MM.1S (cell line): ENCODE measurements around the gene NSL1.

Source experiments
- DNase-seq: peaks from one replicate; pipeline ENCODE4 v3.0.0-alpha.2; 2015
- H2AFZ ChIP-seq: fragments of 300-600 bp; sonication (generic); 2 replicates; pipeline ENCODE4 v1.6.0; 2016; ENCODE audit warnings: antibody characterized with exemption, low read length
- H3F3A ChIP-seq: fragments of 300-600 bp; sonication (generic); 2 replicates; pipeline ENCODE4 v1.6.1; 2016; ENCODE audit warnings: mild to moderate bottlenecking, antibody characterized with exemption, low read length, moderate library complexity, mixed read lengths; ENCODE audit not compliant: insufficient read depth
- H3K27ac ChIP-seq: fragments of 300-600 bp; sonication (generic); 2 replicates; pipeline ENCODE4 v1.5.1; 2016; ENCODE audit warnings: mild to moderate bottlenecking, low read length
- H3K27me3 ChIP-seq: fragments of 300-600 bp; sonication (generic); replicated peaks from 2 replicates; pipeline ENCODE4 v1.6.0; 2016; ENCODE audit warnings: low read length; ENCODE audit not compliant: insufficient read depth
- H3K36me3 ChIP-seq: fragments of 300-600 bp; sonication (generic); replicated peaks from 2 replicates; pipeline ENCODE4 v1.6.1; 2016; ENCODE audit warnings: mild to moderate bottlenecking, low read length, mixed read lengths; ENCODE audit not compliant: insufficient read depth
- H3K4me1 ChIP-seq: fragments of 300-600 bp; sonication (generic); 2 replicates; pipeline ENCODE4 v1.6.1; 2016; ENCODE audit warnings: low read length, mixed read lengths
- H3K4me2 ChIP-seq: fragments of 300-600 bp; sonication (generic); 2 replicates; pipeline ENCODE4 v1.6.0; 2016; ENCODE audit warnings: low read depth, low read length
- H3K4me3 ChIP-seq: fragments of 300-600 bp; sonication (generic); 2 replicates; pipeline ENCODE4 v1.5.1; 2016; ENCODE audit warnings: low read length, mixed read lengths
- H3K79me2 ChIP-seq: fragments of 300-600 bp; sonication (generic); 2 replicates; pipeline ENCODE4 v1.6.1; 2016; ENCODE audit warnings: mixed run types, low read length, mixed read lengths
- H3K9ac ChIP-seq: fragments of 300-600 bp; sonication (generic); 2 replicates; pipeline ENCODE4 v1.6.1; 2016; ENCODE audit warnings: low read length, mixed read lengths
- H3K9me2 ChIP-seq: fragments of 300-600 bp; sonication (generic); replicated peaks from 2 replicates; pipeline ENCODE4 v1.6.1; 2016; ENCODE audit warnings: mild to moderate bottlenecking, low read length, mixed read lengths; ENCODE audit not compliant: insufficient read depth
- H3K9me3 ChIP-seq: fragments of 300-600 bp; sonication (generic); replicated peaks from 2 replicates; pipeline ENCODE4 v1.6.1; 2016; ENCODE audit warnings: mild to moderate bottlenecking, low read length, mixed read lengths; ENCODE audit not compliant: insufficient read depth
- H4K20me1 ChIP-seq: fragments of 300-600 bp; sonication (generic); 2 replicates; pipeline ENCODE4 v1.6.1; 2016; ENCODE audit warnings: mild to moderate bottlenecking, low read length, moderate library complexity, mixed read lengths; ENCODE audit not compliant: insufficient read depth
- EZH2 ChIP-seq: fragments of 300-600 bp; sonication (generic); optimal IDR thresholded peaks from 2 replicates; pipeline ENCODE3; 2017; ENCODE audit warnings: low read depth, mild to moderate bottlenecking, antibody characterized with exemption, low read length, mixed read lengths
- EZH2phosphoT487 ChIP-seq: fragments of 300-600 bp; sonication (generic); IDR thresholded peaks from 2 replicates; pipeline ENCODE4 v1.6.1; 2018; ENCODE audit warnings: antibody characterized with exemption, low read length
- TF ChIP-seq, protein P1 (sequence below): fragments of 300-600 bp; sonication (generic); IDR thresholded peaks from 2 replicates; pipeline ENCODE4 v1.5.1; 2016; ENCODE audit warnings: antibody characterized with exemption, low read length, mixed read lengths

Gene NSL1

GRCh38 chr1:212825798-212826452 is 34.3 kb upstream of the NSL1 start:
- Histone ChIP-seq H3K27ac (no peak overlapping the region), H4K20me1 (no peaks in the 10 kb centered on the region), H3K9me2 (no peaks in the 10 kb centered on the region), H3K9ac (no peak overlapping the region), H3K4me2 (no peak overlapping the region), H3K9me3 (no peaks in the 10 kb centered on the region), H3K36me3 (no peaks in the 10 kb centered on the region), H2AFZ (no peak overlapping the region), H3K79me2 (no peaks in the 10 kb centered on the region), H3K27me3 (no peaks in the 10 kb centered on the region), H3K4me3 (no peak overlapping the region), H3K4me1 (no peaks in the 10 kb centered on the region), H3F3A (no peaks in the 10 kb centered on the region)
- no peak for TF ChIP-seq EZH2
- no peak for TF ChIP-seq EZH2phosphoT487
- TF ChIP-seq, protein P1, sequence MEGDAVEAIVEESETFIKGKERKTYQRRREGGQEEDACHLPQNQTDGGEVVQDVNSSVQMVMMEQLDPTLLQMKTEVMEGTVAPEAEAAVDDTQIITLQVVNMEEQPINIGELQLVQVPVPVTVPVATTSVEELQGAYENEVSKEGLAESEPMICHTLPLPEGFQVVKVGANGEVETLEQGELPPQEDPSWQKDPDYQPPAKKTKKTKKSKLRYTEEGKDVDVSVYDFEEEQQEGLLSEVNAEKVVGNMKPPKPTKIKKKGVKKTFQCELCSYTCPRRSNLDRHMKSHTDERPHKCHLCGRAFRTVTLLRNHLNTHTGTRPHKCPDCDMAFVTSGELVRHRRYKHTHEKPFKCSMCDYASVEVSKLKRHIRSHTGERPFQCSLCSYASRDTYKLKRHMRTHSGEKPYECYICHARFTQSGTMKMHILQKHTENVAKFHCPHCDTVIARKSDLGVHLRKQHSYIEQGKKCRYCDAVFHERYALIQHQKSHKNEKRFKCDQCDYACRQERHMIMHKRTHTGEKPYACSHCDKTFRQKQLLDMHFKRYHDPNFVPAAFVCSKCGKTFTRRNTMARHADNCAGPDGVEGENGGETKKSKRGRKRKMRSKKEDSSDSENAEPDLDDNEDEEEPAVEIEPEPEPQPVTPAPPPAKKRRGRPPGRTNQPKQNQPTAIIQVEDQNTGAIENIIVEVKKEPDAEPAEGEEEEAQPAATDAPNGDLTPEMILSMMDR = no peak
- no peak for DNase-seq

DNA sequence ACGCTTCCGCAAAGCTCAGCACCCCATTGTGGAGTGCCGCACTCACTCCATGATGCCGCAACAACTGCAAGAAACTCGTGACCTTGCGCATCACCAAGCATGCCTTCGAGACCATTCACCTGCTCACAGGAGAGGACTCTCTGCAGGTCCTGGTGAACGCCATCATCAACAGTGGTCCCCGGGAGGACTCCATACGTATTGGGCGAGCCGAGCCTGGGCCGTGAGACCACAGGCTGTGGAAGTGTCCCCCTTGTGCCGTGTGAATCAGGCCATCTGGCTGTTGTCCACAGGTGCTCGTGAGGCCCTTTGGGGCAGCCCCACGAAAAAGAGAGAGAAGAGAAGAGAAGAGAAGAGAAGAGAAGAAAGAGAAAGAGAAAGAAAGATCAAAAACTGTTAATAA is 32.6 kb upstream of the NSL1 start:
- TF ChIP-seq EZH2phosphoT487 (no peak), EZH2 (no peak)
- TF ChIP-seq, protein P1 = no peak
- H3K9me3 ChIP-seq = no peaks in the 10 kb centered on the region
- H3K4me1 ChIP-seq = no peaks in the 10 kb centered on the region
- no peaks in the 10 kb centered on the region for H4K20me1 ChIP-seq
- H3K9ac ChIP-seq = no peak overlapping the region
- H3K4me2 ChIP-seq = no peak overlapping the region
- H3K9me2 ChIP-seq = no peaks in the 10 kb centered on the region
- no peak overlapping the region for H3K4me3 ChIP-seq
- no peaks in the 10 kb centered on the region for H3K27me3 ChIP-seq
- no peak overlapping the region for H2AFZ ChIP-seq
- H3K36me3 ChIP-seq = no peaks in the 10 kb centered on the region
- H3K27ac ChIP-seq = no peak overlapping the region
- no peaks in the 10 kb centered on the region for H3F3A ChIP-seq
- DNase-seq = no peak
- H3K79me2 ChIP-seq = no peaks in the 10 kb centered on the region

DNA sequence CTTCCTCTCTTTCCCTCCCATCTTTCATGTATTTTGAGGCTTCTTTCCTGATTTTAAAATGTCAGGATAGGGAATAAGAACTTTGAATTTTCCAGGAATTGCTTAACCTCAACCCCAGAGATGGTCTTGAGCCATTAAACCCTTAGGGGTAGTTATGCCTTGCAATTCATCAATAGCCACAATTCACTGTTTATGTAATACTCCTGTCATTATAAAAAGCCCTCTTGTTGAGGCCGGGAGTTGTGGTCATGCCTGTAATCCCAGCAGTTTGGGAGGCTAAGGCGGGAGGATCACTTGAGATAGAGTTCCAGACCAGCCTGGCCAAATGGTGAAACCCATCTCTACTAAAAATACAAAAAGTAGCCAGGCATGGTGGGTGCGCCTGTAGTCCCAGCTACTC is 31.4 kb upstream of the NSL1 start:
- DNase-seq = no peak
- no peaks in the 10 kb centered on the region for H3F3A ChIP-seq
- no peaks in the 10 kb centered on the region for H3K9me3 ChIP-seq
- no peak overlapping the region for H3K27ac ChIP-seq
- H3K9me2 ChIP-seq = no peaks in the 10 kb centered on the region
- no peak for TF ChIP-seq EZH2
- TF ChIP-seq EZH2phosphoT487 = no peak
- TF ChIP-seq, protein P1 = no peak
- no peak overlapping the region for H3K4me2 ChIP-seq
- H4K20me1 ChIP-seq = no peaks in the 10 kb centered on the region
- H3K4me3 ChIP-seq = no peak overlapping the region
- no peaks in the 10 kb centered on the region for H3K79me2 ChIP-seq
- no peaks in the 10 kb centered on the region for H3K4me1 ChIP-seq
- no peaks in the 10 kb centered on the region for H3K27me3 ChIP-seq
- H3K9ac ChIP-seq = no peak overlapping the region
- no peaks in the 10 kb centered on the region for H3K36me3 ChIP-seq
- H2AFZ ChIP-seq = no peak overlapping the region
